ENCODE results near the gene TP53BP1.

- TF ChIP-seq CTCF (IDR thresholded peaks at IDR 0.05; ENCODE audit: poor library complexity, severe bottlenecking) (no peak), EP300 (conservative IDR thresholded peaks at IDR 0.05; ENCODE audit: poor library complexity, severe bottlenecking) (no peak), MXI1 (conservative IDR thresholded peaks at IDR 0.05; ENCODE audit: poor library complexity, severe bottlenecking) (no peak), EZH2 (IDR thresholded peaks at IDR 0.05; ENCODE audit: borderline replicate concordance, insufficient read depth, low read length, poor library complexity, severe bottlenecking) (no peak), REST (IDR thresholded peaks at IDR 0.05; ENCODE audit: borderline replicate concordance) (no peak), POLR2AphosphoS5 (IDR thresholded peaks at IDR 0.05) (no peak), SMC3 (conservative IDR thresholded peaks at IDR 0.05; ENCODE audit: poor library complexity) (no peak), TAF1 (IDR thresholded peaks at IDR 0.05; ENCODE audit: low read depth) (no peak), RAD21 (conservative IDR thresholded peaks at IDR 0.05) (no peak)
Measured at GRCh38 chr15:43463507-43463906, 29.4 kb downstream of the TP53BP1 start.

All from neural cell (in vitro differentiated cells).